Measurements from ENCODE around the gene SPIRE1. TPM values are rescaled to one million over a fixed set of nuclear protein-coding genes. Genes with fewer than 3 reads are reported as not detected.
A peak's percentile ranks its signal among the peaks of the same experiment; 100 is the strongest.

SPIRE1 gene
- total and polyA plus RNA-seq, 2 experiments from 2014 or later, result 10.7 to 28.6 TPM

DNA sequence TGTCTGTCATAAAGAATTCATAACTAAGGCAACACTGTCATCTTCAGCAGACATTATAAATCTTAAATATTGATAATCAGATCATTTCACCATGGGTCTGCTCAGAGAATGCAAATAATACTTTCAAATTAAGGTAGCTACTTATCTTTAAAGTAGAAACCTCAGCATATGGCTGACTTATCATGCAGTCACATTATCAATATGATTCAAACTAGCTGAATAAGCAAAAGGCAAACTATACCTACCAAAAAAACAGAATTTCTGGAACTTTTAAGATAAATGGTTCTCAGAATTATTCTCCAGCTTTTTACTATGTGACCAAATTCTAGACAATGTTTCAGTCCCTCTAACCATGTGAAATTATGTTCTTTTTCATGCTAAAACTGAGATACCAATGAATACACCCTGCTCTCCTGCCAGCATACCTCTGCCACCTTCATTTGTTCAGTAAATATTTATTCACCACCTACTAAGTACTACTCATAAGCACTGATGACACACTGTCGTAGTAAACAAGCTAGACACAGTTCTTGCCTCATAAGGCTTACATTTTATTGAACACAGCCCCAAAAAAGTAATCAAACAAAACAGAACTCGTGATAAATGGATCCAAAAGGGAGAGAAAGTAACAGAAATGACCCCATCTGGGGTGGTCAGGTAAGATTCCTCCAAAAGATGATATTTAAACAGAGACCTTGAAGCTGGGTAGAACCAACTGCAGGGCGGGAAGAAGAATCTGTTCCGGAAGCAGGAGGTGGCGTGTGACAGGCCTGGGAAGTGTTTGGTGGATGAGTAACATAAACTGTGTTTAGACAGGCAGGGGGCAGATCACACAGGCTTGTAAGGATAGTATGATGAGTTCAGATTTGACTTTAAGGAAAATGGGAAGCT is 17.7 kb downstream of the SPIRE1 start:
- no peaks in the 10 kb centered on the region for H3K9me3 ChIP-seq (ENCODE audit: low read depth)
- H4K20me1 ChIP-seq (ENCODE audit: insufficient read depth), result no peaks in the 10 kb centered on the region
- DNase-seq, result peak; percentile 88
- no peaks in the 10 kb centered on the region for H3K27me3 ChIP-seq (replicated peaks; ENCODE audit: insufficient read depth)
- H3K36me3 ChIP-seq (ENCODE audit: low read depth), result no peaks in the 10 kb centered on the region
- no peaks in the 10 kb centered on the region; the same call in 1 of the 2 replicates for H3K9me2 ChIP-seq (ENCODE audit: insufficient read depth)
- no peak for TF ChIP-seq EZH2 (IDR thresholded peaks at IDR 0.05; ENCODE audit: insufficient read depth, poor library complexity, severe bottlenecking)
- no peak for TF ChIP-seq EZH2phosphoT487 (IDR thresholded peaks at IDR 0.05; ENCODE audit: insufficient read depth, low read depth)
- H3K4me3 ChIP-seq, result peak overlapping the region; percentile 17; the same call in 1 of the 2 replicates
- H2AFZ ChIP-seq, result 0 out of 2 replicates have a peak overlapping the region, but pooled peaks have one; percentile 28
- peak overlapping the region; percentile 77 for H3K27ac ChIP-seq
- H3K4me2 ChIP-seq (ENCODE audit: unreplicated experiment), result peak overlapping the region; percentile 77
- 27 to 30% methylated on average over 5 of the region's 5 CpGs for WGBS, 2 experiments (ENCODE audit: low coverage in 1 of 2, low lambda C conversion rate in 2 of 2, missing lambda C conversion rate in 2 of 2)
- in situ Hi-C loops (cut with MboI), result loop anchor here (10.0 kb wide), 1 partner anchor 105 kb away; no protein-coding TSS in a partner anchor
- peak overlapping the region; percentile 55 for H3K9ac ChIP-seq
- peaks cover 88% of the 10 kb centered on the region for H3K79me2 ChIP-seq (ENCODE audit: insufficient read depth)
- H3F3A ChIP-seq (ENCODE audit: insufficient read depth), result peaks cover 46% of the 10 kb centered on the region
- H3K4me1 ChIP-seq (ENCODE audit: insufficient read depth), result peaks cover 64% of the 10 kb centered on the region

DNA sequence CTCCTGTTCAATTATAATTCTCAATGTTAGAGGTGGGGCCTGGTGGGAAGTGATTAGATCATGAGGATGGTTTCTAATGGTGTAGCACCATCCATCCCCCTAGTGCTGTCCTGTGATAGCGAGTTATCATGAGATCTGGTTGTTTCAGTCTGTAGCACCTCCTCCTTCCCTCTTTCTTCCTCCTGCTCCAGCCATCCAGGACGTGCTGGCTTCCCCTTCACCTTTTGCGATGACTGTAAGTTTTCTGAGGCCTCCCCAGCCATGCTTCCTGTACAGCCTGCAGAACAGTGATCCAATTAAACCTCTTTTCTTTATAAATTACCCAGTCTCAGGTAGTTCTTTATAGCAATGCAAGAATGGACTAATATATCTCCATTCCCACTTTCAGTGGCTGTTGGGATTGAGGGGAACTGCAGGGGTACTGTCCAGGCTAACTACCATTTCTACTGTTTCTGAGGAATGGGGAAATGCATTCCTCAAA is 19.2 kb downstream of the SPIRE1 start:
- no peaks in the 10 kb centered on the region for H3K36me3 ChIP-seq (ENCODE audit: low read depth)
- no peak overlapping the region for H3K9ac ChIP-seq
- no peaks in the 10 kb centered on the region for H3K9me3 ChIP-seq (ENCODE audit: low read depth)
- TF ChIP-seq EZH2 (IDR thresholded peaks at IDR 0.05; ENCODE audit: insufficient read depth, poor library complexity, severe bottlenecking), result no peak
- no peak for TF ChIP-seq EZH2phosphoT487 (IDR thresholded peaks at IDR 0.05; ENCODE audit: insufficient read depth, low read depth)
- no peaks in the 10 kb centered on the region for H3K27me3 ChIP-seq (replicated peaks; ENCODE audit: insufficient read depth)
- WGBS, 2 experiments (ENCODE audit: low coverage in 1 of 2, low lambda C conversion rate in 2 of 2, missing lambda C conversion rate in 2 of 2), result 82 to 88% methylated on average over 3 of the region's 3 CpGs
- DNase-seq, result no peak
- no peaks in the 10 kb centered on the region for H3K9me2 ChIP-seq (ENCODE audit: insufficient read depth)
- in situ Hi-C loops (cut with MboI), result no loop called here
- no peak overlapping the region for H2AFZ ChIP-seq
- H4K20me1 ChIP-seq (ENCODE audit: insufficient read depth), result no peaks in the 10 kb centered on the region
- peaks cover 46% of the 10 kb centered on the region for H3F3A ChIP-seq (ENCODE audit: insufficient read depth)
- peaks cover 49% of the 10 kb centered on the region for H3K4me1 ChIP-seq (ENCODE audit: insufficient read depth)
- H3K27ac ChIP-seq, result peak overlapping the region; percentile 95
- H3K4me3 ChIP-seq, result no peak overlapping the region
- no peak overlapping the region for H3K4me2 ChIP-seq (ENCODE audit: unreplicated experiment)
- H3K79me2 ChIP-seq (ENCODE audit: insufficient read depth), result peaks cover 88% of the 10 kb centered on the region

DNA sequence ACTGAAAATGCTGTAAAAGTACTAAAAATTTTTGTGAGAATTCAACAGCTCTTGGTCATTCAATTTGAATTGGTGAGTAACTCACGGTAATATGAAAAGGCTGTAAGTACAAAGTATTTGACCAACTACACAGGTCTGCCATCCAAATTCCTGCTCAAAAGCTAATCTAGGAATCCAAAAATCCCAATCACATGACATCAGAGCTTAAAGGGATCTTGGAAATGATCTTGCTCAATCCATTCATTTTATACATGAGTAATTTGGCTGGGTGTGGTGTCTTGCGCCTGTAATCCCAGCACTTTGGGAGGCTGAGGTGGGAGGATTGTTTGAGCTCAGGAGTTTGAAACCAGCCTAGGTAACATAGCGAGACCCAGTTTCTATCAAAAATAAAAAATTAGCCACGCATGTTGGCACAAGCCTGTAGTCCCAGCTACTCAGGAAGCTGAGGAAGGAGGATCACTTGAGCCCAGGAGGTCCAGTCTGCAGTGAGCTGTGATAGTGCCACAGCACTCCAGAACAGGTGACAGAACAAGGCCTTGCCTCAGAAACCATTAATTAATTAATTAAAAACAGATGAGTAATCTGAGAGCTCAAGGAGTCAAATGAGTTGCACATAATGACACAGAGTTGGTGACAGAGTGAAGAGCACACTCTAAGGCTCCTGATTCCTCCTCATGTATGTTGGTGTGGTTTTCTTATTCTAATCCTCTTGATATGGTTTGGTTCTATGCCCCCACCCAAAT is 19.8 kb downstream of the SPIRE1 start:
- whole genome bisulfite sequencing, 2 experiments (ENCODE audit: low coverage in 1 of 2, low lambda C conversion rate in 2 of 2, missing lambda C conversion rate in 2 of 2), result 67 to 69% methylated on average over 4 of the region's 4 CpGs
- in situ Hi-C loops (cut with MboI), result no loop called here
- H3K4me1 ChIP-seq (ENCODE audit: insufficient read depth), result peaks cover 43% of the 10 kb centered on the region
- peaks cover 46% of the 10 kb centered on the region for H3F3A ChIP-seq (ENCODE audit: insufficient read depth)
- TF ChIP-seq EZH2phosphoT487 (IDR thresholded peaks at IDR 0.05; ENCODE audit: insufficient read depth, low read depth) (no peak), EZH2 (IDR thresholded peaks at IDR 0.05; ENCODE audit: insufficient read depth, poor library complexity, severe bottlenecking) (no peak)
- H3K27ac ChIP-seq, result peak overlapping the region; percentile 95
- DNase-seq, result peak; percentile 92
- H3K9ac ChIP-seq, result peak overlapping the region; percentile 71
- H3K79me2 ChIP-seq (ENCODE audit: insufficient read depth), result peaks cover 88% of the 10 kb centered on the region
- H3K4me3 ChIP-seq, result 0 out of 2 replicates have a peak overlapping the region, but pooled peaks have one; percentile 14
- peak overlapping the region; percentile 53 for H3K4me2 ChIP-seq (ENCODE audit: unreplicated experiment)
- 0 out of 2 replicates have a peak, but pooled peaks cover 2% of the 10 kb centered on the region for H3K36me3 ChIP-seq (ENCODE audit: low read depth)
- no peaks in the 10 kb centered on the region for H3K27me3 ChIP-seq (replicated peaks; ENCODE audit: insufficient read depth)
- no peak overlapping the region for H2AFZ ChIP-seq
- no peaks in the 10 kb centered on the region for H3K9me2 ChIP-seq (ENCODE audit: insufficient read depth)
- no peaks in the 10 kb centered on the region for H4K20me1 ChIP-seq (ENCODE audit: insufficient read depth)
- H3K9me3 ChIP-seq (ENCODE audit: low read depth), result no peaks in the 10 kb centered on the region

DNA sequence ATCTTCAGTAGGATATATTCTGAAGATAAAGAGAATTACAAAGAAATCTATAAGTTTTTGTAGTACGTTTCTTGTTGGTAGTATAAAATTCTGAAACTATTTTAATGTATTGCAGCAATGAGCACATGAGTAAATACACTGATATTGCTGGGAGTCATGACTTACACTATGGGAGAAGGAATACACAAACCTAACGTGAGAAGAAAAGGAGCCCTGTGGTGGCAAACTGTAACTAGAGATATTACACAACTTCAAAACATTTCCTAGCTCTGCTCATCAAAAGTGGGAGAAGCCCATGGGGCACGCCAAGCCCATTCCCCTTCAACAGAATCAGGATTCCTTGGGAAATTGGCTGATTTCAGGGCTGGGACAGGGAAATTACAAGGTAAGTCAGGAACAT is 20.5 kb downstream of the SPIRE1 start:
- peak; percentile 84 for DNase-seq
- Histone ChIP-seq H3F3A (ENCODE audit: insufficient read depth) (peaks cover 46% of the 10 kb centered on the region), H3K36me3 (ENCODE audit: low read depth) (0 out of 2 replicates have a peak, but pooled peaks cover 4% of the 10 kb centered on the region), H4K20me1 (ENCODE audit: insufficient read depth) (no peaks in the 10 kb centered on the region), H2AFZ (no peak overlapping the region), H3K4me1 (ENCODE audit: insufficient read depth) (peaks cover 40% of the 10 kb centered on the region), H3K4me2 (ENCODE audit: unreplicated experiment) (peak overlapping the region; percentile 53), H3K9me2 (ENCODE audit: insufficient read depth) (no peaks in the 10 kb centered on the region), H3K27me3 (replicated peaks; ENCODE audit: insufficient read depth) (no peaks in the 10 kb centered on the region), H3K27ac (peak overlapping the region; percentile 95), H3K4me3 (0 out of 2 replicates have a peak overlapping the region, but pooled peaks have one; percentile 14), H3K9me3 (ENCODE audit: low read depth) (no peaks in the 10 kb centered on the region), H3K9ac (peak overlapping the region; percentile 71), H3K79me2 (ENCODE audit: insufficient read depth) (peaks cover 88% of the 10 kb centered on the region)
- TF ChIP-seq EZH2 (IDR thresholded peaks at IDR 0.05; ENCODE audit: insufficient read depth, poor library complexity, severe bottlenecking) (no peak), EZH2phosphoT487 (IDR thresholded peaks at IDR 0.05; ENCODE audit: insufficient read depth, low read depth) (no peak)
- in situ Hi-C loops (cut with MboI), result no loop called here
- WGBS, 2 experiments (ENCODE audit: low coverage in 1 of 2, low lambda C conversion rate in 2 of 2, missing lambda C conversion rate in 2 of 2), result 66% methylated on average over 3 of the region's 3 CpGs

Data from GM23248 (cell line).